Liver (tissue), 9 donors: ENCODE data around the gene PDP2. TPM values are rescaled to one million over a fixed set of nuclear protein-coding genes. Genes with fewer than 3 reads are reported as not detected.

Experiments
- DNase-seq: peaks from one replicate; pipeline ENCODE4 v3.0.0-alpha.2; 2017; ENCODE audit warnings: low spot score
- H3K27ac ChIP-seq, 2 donors: one replicate each; pipeline ENCODE4 v1.7.0; 2013; ENCODE audit warnings: inconsistent platforms in 2 of 2, low read length in 2 of 2, control low read depth in 1 of 2, low read depth in 1 of 2, mild to moderate bottlenecking in 1 of 2
- H3K27me3 ChIP-seq, 4 donors: one replicate each; pipeline versions ENCODE4 v1.6.1 to v1.7.0; 2013; ENCODE audit warnings: low read length in 3 of 4, inconsistent platforms in 1 of 4, mild to moderate bottlenecking in 1 of 4, moderate library complexity in 1 of 4; ENCODE audit not compliant: control insufficient read depth in 4 of 4, insufficient read depth in 4 of 4
- H3K36me3 ChIP-seq, 4 donors: one replicate each; pipeline versions ENCODE4 v1.6.1 to v1.7.0; 2013; ENCODE audit warnings: low read length in 3 of 4, mild to moderate bottlenecking in 3 of 4, low read depth in 1 of 4, moderate library complexity in 1 of 4; ENCODE audit not compliant: control insufficient read depth in 4 of 4, insufficient read depth in 3 of 4
- H3K4me1 ChIP-seq, 4 donors: one replicate each; pipeline versions ENCODE4 v1.6.1 to v1.7.0; 2013; ENCODE audit warnings: low read length in 3 of 4, mild to moderate bottlenecking in 3 of 4, moderate library complexity in 1 of 4; ENCODE audit not compliant: control insufficient read depth in 4 of 4, insufficient read depth in 4 of 4
- H3K4me3 ChIP-seq, 3 donors: one replicate each; pipeline versions ENCODE4 v1.6.1 to v1.7.0; 2013; ENCODE audit warnings: low read length in 3 of 3, control low read depth in 1 of 3, low read depth in 1 of 3, mild to moderate bottlenecking in 1 of 3
- H3K9ac ChIP-seq, 2 donors: one replicate each; pipeline ENCODE4 v1.7.0; 2013; ENCODE audit warnings: low read length in 2 of 2, mild to moderate bottlenecking in 2 of 2, moderate library complexity in 2 of 2, control low read depth in 1 of 2, low read depth in 1 of 2
- H3K9me3 ChIP-seq, 4 donors: one replicate each; pipeline versions ENCODE4 v1.6.1 to v1.7.0; 2013; ENCODE audit warnings: low read length in 3 of 4; ENCODE audit not compliant: control insufficient read depth in 4 of 4
- CTCF ChIP-seq: fragments of 150-350 bp; IDR thresholded peaks from 2 replicates; pipeline ENCODE4 v1.5.1; 2017; ENCODE audit warnings: improper control_type of control experiment, low read depth, low read length; ENCODE audit not compliant: missing input control
- GABPA ChIP-seq, 2 donors: IDR thresholded peaks in 1 of 2; conservative IDR thresholded peaks in 1 of 2; 2 replicates each; pipeline ENCODE4 v1.6.1; 2016; ENCODE audit warnings: antibody characterized with exemption in 2 of 2, mild to moderate bottlenecking in 1 of 2, moderate library complexity in 1 of 2
- HNF4A ChIP-seq, 2 donors: conservative IDR thresholded peaks; 2 replicates each; pipeline ENCODE4 v1.6.1; 2016; ENCODE audit warnings: antibody characterized with exemption in 2 of 2, mild to moderate bottlenecking in 2 of 2
- HNF4G ChIP-seq: IDR thresholded peaks from 2 replicates; pipeline ENCODE4 v1.6.1; 2016; ENCODE audit warnings: antibody characterized with exemption
- JUND ChIP-seq, 2 donors: IDR thresholded peaks; 2 replicates each; pipeline ENCODE4 v1.6.1; 2016; ENCODE audit warnings: antibody characterized with exemption in 2 of 2
- NR2F2 ChIP-seq: IDR thresholded peaks from 2 replicates; pipeline ENCODE4 v1.6.1; 2016; ENCODE audit warnings: antibody characterized with exemption
- RXRA ChIP-seq, 2 donors: IDR thresholded peaks; 2 replicates each; pipeline ENCODE4 v1.6.1; 2017 to 2018; ENCODE audit warnings: antibody characterized with exemption in 2 of 2, mild to moderate bottlenecking in 1 of 2
- SP1 ChIP-seq: IDR thresholded peaks from 2 replicates; pipeline ENCODE4 v1.6.1; 2018; ENCODE audit warnings: antibody characterized with exemption, mild to moderate bottlenecking
- YY1 ChIP-seq: IDR thresholded peaks from 2 replicates; pipeline ENCODE4 v1.6.1; 2016; ENCODE audit warnings: antibody characterized with exemption, mild to moderate bottlenecking
- ZBTB33 ChIP-seq: IDR thresholded peaks from 2 replicates; pipeline ENCODE4 v1.6.1; 2016; ENCODE audit warnings: antibody characterized with exemption
- WGBS: extraction: QIAGEN DNeasy Blood & Tissue Kit; methylation state at CpG from one replicate; pipeline ENCODE4 v1.1.7; 2013; 5-methylcytosine and 5-hydroxymethylcytosine counted together
- polyA plus RNA-seq, 2 donors: library from polyadenylated mRNA; stranded (reverse) in 1 of 2; unstranded in 1 of 2; fragments of 200-250 nt in 1 of 2; fragments of >200 nt in 1 of 2; fragmentation: Nextera tagmentation in 1 of 2; extraction: Ambion mirVana in 1 of 2; gene quantifications; one replicate each; pipeline versions ENCODE4 v1.2.1 to v1.2.3, GENCODE V29; 2013 to 2015
- total RNA-seq, 2 donors: library from RNA; depleted of rRNA; stranded (reverse); fragments of >200 nt; gene quantifications; one replicate each; pipeline ENCODE4 v1.2.3, GENCODE V29; 2014
- TF ChIP-seq, protein P1 (sequence below): IDR thresholded peaks from 2 replicates; pipeline ENCODE4 v1.6.1; 2016; ENCODE audit warnings: antibody characterized with exemption, mild to moderate bottlenecking
- donor health status: healthy.
- donor health status: healthy.
- donor health status: healthy.
- donor health status: healthy.
- donor health status: healthy.

PDP2 gene
- total and polyA plus RNA-seq, 4 donors, result 2.3 to 9.4 (median 6.1) TPM

GRCh38 chr16:66904846-66905632 lies 24.7 kb downstream of the PDP2 start:
- no peak for DNase-seq
- no peaks in the 10 kb centered on the region for H3K27me3 ChIP-seq
- TF ChIP-seq, protein P1, sequence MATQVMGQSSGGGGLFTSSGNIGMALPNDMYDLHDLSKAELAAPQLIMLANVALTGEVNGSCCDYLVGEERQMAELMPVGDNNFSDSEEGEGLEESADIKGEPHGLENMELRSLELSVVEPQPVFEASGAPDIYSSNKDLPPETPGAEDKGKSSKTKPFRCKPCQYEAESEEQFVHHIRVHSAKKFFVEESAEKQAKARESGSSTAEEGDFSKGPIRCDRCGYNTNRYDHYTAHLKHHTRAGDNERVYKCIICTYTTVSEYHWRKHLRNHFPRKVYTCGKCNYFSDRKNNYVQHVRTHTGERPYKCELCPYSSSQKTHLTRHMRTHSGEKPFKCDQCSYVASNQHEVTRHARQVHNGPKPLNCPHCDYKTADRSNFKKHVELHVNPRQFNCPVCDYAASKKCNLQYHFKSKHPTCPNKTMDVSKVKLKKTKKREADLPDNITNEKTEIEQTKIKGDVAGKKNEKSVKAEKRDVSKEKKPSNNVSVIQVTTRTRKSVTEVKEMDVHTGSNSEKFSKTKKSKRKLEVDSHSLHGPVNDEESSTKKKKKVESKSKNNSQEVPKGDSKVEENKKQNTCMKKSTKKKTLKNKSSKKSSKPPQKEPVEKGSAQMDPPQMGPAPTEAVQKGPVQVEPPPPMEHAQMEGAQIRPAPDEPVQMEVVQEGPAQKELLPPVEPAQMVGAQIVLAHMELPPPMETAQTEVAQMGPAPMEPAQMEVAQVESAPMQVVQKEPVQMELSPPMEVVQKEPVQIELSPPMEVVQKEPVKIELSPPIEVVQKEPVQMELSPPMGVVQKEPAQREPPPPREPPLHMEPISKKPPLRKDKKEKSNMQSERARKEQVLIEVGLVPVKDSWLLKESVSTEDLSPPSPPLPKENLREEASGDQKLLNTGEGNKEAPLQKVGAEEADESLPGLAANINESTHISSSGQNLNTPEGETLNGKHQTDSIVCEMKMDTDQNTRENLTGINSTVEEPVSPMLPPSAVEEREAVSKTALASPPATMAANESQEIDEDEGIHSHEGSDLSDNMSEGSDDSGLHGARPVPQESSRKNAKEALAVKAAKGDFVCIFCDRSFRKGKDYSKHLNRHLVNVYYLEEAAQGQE, result no peak
- TF ChIP-seq NR2F2, result peak; percentile 53
- H3K4me3 ChIP-seq, result no peak overlapping the region
- H3K9me3 ChIP-seq, result no peaks in the 10 kb centered on the region
- 67% methylated on average over 16 of the region's 16 CpGs for WGBS
- H3K36me3 ChIP-seq, result no peaks in the 10 kb centered on the region
- no peak overlapping the region for H3K9ac ChIP-seq
- peaks cover 2 to 7% (median 4%) of the 10 kb centered on the region in 4 donors for H3K4me1 ChIP-seq
- no peak overlapping the region for H3K27ac ChIP-seq

- TF ChIP-seq GABPA (IDR thresholded peaks at IDR 0.05 in 1 of 2, conservative IDR thresholded peaks at IDR 0.05 in 1 of 2) (no peak), HNF4A (conservative IDR thresholded peaks at IDR 0.05) (no peak), NR2F2 (no peak), HNF4G (no peak), CTCF (no peak), RXRA (IDR thresholded peaks at IDR 0.05) (no peak), JUND (IDR thresholded peaks at IDR 0.05) (no peak), SP1 (no peak), ZBTB33 (no peak), YY1 (no peak)
- TF ChIP-seq, protein P1, result no peak
- Histone ChIP-seq H3K4me3 (no peak overlapping the region), H3K27me3 (no peaks in the 10 kb centered on the region), H3K36me3 (no peaks in the 10 kb centered on the region), H3K9me3 (no peaks in the 10 kb centered on the region), H3K9ac (no peak overlapping the region), H3K4me1 (no peaks in the 10 kb centered on the region), H3K27ac (no peak overlapping the region)
- DNase-seq, result peak; percentile 63
- 74% methylated on average over 11 of the region's 11 CpGs for WGBS
Measured at GRCh38 chr16:66905633-66906539, 25.6 kb downstream of the PDP2 start.
